Stomach (tissue), 9 donors: Measurements from ENCODE around the gene CD59. TPM values are rescaled to one million over a fixed set of nuclear protein-coding genes. Genes with fewer than 3 reads are reported as not detected.

ENCODE experiments used
- DNase-seq, 2 donors: peaks; one replicate each; pipeline versions ENCODE4 v3.0.0 to v3.0.0-alpha.2; 2013 to 2019
- H3K27ac ChIP-seq, 5 donors: fragments of 200-600 bp in 4 of 5; sonication (generic) in 4 of 5; one replicate each; pipeline ENCODE4 v1.5.1; 2013 to 2019; ENCODE audit warnings: mild to moderate bottlenecking in 1 of 5, moderate library complexity in 1 of 5
- H3K27me3 ChIP-seq, 3 donors: fragments of 200-600 bp; sonication (generic); one replicate each; pipeline ENCODE4 v1.5.1; 2017 to 2019; ENCODE audit warnings: mixed run types in 1 of 3
- H3K36me3 ChIP-seq, 4 donors: fragments of 200-600 bp; sonication (generic); 1 replicate in 3 of 4; 2 replicates in 1 of 4; pipeline ENCODE4 v1.5.1; 2016 to 2019
- H3K4me1 ChIP-seq, 4 donors: fragments of 200-600 bp; sonication (generic); one replicate each; pipeline ENCODE4 v1.5.1; 2016 to 2019
- H3K4me3 ChIP-seq, 4 donors: fragments of 200-600 bp; sonication (generic) in 3 of 4; one replicate each; pipeline ENCODE4 v1.5.1; 2016 to 2019; ENCODE audit warnings: mild to moderate bottlenecking in 1 of 4
- H3K9me3 ChIP-seq, 4 donors: fragments of 200-600 bp; sonication (generic); one replicate each; pipeline ENCODE4 v1.5.1; 2016 to 2019
- CTCF ChIP-seq, 7 experiments: fragments of 450-650 bp in 4 of 7; fragments of 200-600 bp in 3 of 7; sonication (generic) in 3 of 7; IDR thresholded peaks; one replicate each; pipeline ENCODE4 v1.5.1; 2016 to 2019; ENCODE audit warnings: antibody characterized with exemption in 7 of 7, control low read depth in 2 of 7, mild to moderate bottlenecking in 1 of 7
- EP300 ChIP-seq: sonication (generic); formaldehyde crosslinking; IDR thresholded peaks from one replicate; pipeline ENCODE4 v1.6.1; 2017; ENCODE audit warnings: antibody characterized with exemption
- POLR2A ChIP-seq, 4 donors: fragments of 450-650 bp; IDR thresholded peaks; one replicate each; pipeline ENCODE4 v1.6.1; 2016; ENCODE audit warnings: antibody characterized with exemption in 4 of 4, control low read depth in 2 of 4, mild to moderate bottlenecking in 1 of 4, moderate library complexity in 1 of 4
- POLR2AphosphoS5 ChIP-seq, 3 donors: sonication (generic); formaldehyde crosslinking; IDR thresholded peaks; one replicate each; pipeline ENCODE4 v1.6.1; 2016; ENCODE audit warnings: antibody characterized with exemption in 3 of 3
- WGBS, 5 donors: extraction: QIAGEN DNeasy Blood & Tissue Kit in 3 of 5; methylation state at CpG; one replicate each; pipeline versions ENCODE4 v1.1.5 to v1.1.7; 2013 to 2018; 5-methylcytosine and 5-hydroxymethylcytosine counted together
- intact Hi-C: fragments of 100-400 bp; cut with DNase I; formaldehyde crosslinking; loops from one replicate; pipeline ENCODE4 v1.15.1; 2023; ENCODE audit warnings: low total_unique reads
- polyA plus RNA-seq, 3 donors: library from polyadenylated mRNA; stranded (reverse); fragments of 200-250 nt; gene quantifications; one replicate each; pipeline ENCODE4 v1.2.3, GENCODE V29; 2013
- total RNA-seq, 5 donors: library from RNA; depleted of rRNA; stranded (reverse); fragments of >200 nt; gene quantifications; one replicate each; pipeline versions ENCODE4 v1.1.0 to v1.2.3, GENCODE V29; 2014 to 2016
- donor health status: healthy with polysubstance abuse.
- donor health status: Bipolar disorder and iron deficiency.
- donor health status: healthy.

CD59 gene
- total and polyA plus RNA-seq, 8 donors: 6.4 to 225 (median 138) TPM

DNA sequence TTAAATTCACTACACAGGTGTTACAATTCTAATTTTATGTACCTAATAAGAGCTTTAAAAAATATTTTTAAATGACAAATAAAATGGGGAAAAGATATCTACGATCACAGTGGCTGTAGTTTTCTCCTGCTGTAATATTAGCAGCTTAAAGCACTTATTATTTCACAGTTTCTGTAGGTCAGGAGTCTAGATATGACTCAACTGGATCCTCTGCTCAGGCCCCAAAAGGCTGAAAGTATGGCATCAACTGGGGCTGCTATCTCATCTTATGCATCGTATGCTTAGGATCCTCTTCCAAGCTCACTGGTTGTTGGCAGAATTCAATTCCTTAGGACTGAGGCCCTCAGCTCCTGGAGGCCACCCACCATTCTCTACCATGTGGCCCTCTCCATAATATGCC, 25.2 kb upstream of the CD59 start:
- WGBS, 5 donors: 79 to 94% (median 86%) methylated on average over 2 of the region's 2 CpGs
- Histone ChIP-seq H3K9me3 (no peaks in the 10 kb centered on the region), H3K36me3 (peaks cover 29 to 94% (median 85%) of the 10 kb centered on the region in 4 donors)

GRCh38 chr11:33753304-33753967, 17.2 kb upstream of the CD59 start:
- Histone ChIP-seq H3K4me1 (peaks cover 0 to 9% (median 4%) of the 10 kb centered on the region in 4 donors), H3K9me3 (no peaks in the 10 kb centered on the region), H3K27me3 (no peaks in the 10 kb centered on the region), H3K36me3 (peaks cover 17 to 98% (median 94%) of the 10 kb centered on the region in 4 donors), H3K4me3 (no peak overlapping the region), H3K27ac (no peak overlapping the region)
- TF ChIP-seq CTCF (IDR thresholded peaks at IDR 0.05) (no peak), EP300 (no peak), POLR2A (IDR thresholded peaks at IDR 0.05) (no peak), POLR2AphosphoS5 (IDR thresholded peaks at IDR 0.05) (no peak)
- 39 to 51% (median 46%) methylated on average over 4 of the region's 4 CpGs for WGBS, 5 donors
- no peak for DNase-seq
- intact Hi-C loops: no loop called here

More for the DNA sequence above, 25.2 kb upstream of the CD59 start:
- intact Hi-C loops: no loop called here
- H3K4me3 ChIP-seq: no peak overlapping the region
- TF ChIP-seq POLR2A (IDR thresholded peaks at IDR 0.05): no peak
- TF ChIP-seq EP300: no peak
- DNase-seq: no peak
- no peak overlapping the region for H3K27ac ChIP-seq
- peaks cover 0 to 8% (median 0%) of the 10 kb centered on the region in 4 donors for H3K4me1 ChIP-seq
- H3K27me3 ChIP-seq: no peaks in the 10 kb centered on the region

DNA sequence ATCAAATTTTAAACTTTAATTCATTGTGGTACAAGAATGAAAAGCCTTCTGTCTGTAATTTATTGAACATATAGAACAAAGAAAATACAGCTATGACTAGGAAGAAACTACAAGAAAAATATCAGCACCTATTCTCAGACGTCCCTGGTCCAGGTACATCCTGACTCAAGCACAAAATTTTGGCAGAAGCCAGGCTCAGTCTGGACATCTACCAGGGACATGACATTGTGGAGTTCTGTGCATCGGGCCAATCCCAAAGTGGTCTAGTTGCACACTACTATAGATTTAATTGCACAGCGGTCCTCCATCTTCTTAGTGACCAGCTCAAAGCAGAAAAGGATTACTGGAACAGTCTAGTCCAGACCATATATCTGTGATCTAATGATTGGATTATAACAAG, 15.7 kb upstream of the CD59 start:
- Histone ChIP-seq H3K9me3 (no peaks in the 10 kb centered on the region), H3K27me3 (no peaks in the 10 kb centered on the region), H3K36me3 (peaks cover 11 to 90% (median 83%) of the 10 kb centered on the region in 4 donors), H3K27ac (no peak overlapping the region), H3K4me1 (peaks cover 0 to 23% (median 13%) of the 10 kb centered on the region in 4 donors), H3K4me3 (no peak overlapping the region)
- no peak for DNase-seq
- 81 to 92% (median 86%) methylated on average over 3 of the region's 3 CpGs for WGBS, 5 donors
- no peak for TF ChIP-seq POLR2A (IDR thresholded peaks at IDR 0.05)
- TF ChIP-seq CTCF (IDR thresholded peaks at IDR 0.05): no peak
- intact Hi-C loops: no loop called here

GRCh38 chr11:33747979-33748378, 11.8 kb upstream of the CD59 start:
- TF ChIP-seq POLR2A (IDR thresholded peaks at IDR 0.05) (no peak), CTCF (IDR thresholded peaks at IDR 0.05) (no peak), POLR2AphosphoS5 (IDR thresholded peaks at IDR 0.05) (no peak), EP300 (no peak)
- H3K36me3 ChIP-seq: peaks cover 6 to 70% (median 57%) of the 10 kb centered on the region in 4 donors
- WGBS, 5 donors: 11 to 19% (median 17%) methylated on average over 2 of the region's 2 CpGs

DNA sequence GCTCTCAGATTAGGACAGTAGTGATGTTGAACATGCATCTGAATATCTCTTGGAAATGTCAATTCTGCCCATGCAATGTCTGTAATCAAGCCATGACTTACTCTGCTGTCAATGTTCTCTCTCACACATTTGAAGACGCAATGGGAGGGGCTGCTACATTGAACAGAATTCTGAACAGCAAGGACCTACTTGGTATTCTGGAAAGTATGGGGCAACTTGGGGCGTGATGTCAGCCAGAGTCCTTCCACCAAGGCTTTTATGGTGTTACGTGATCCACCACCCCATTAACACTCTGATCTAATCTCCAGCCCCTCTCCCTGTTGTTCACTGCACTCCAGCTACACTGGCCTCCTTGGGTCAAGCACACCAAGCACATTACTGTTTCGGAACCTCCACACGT, 7.1 kb upstream of the CD59 start:
- H3K27me3 ChIP-seq: no peaks in the 10 kb centered on the region
- 83 to 95% (median 88%) methylated on average over 5 of the region's 5 CpGs for WGBS, 5 donors
- no peak for TF ChIP-seq POLR2A (IDR thresholded peaks at IDR 0.05)
- no peak for TF ChIP-seq EP300
- TF ChIP-seq CTCF (IDR thresholded peaks at IDR 0.05): no peak
- no peak for TF ChIP-seq POLR2AphosphoS5 (IDR thresholded peaks at IDR 0.05)
- peaks cover 0 to 36% (median 17%) of the 10 kb centered on the region in 4 donors for H3K4me1 ChIP-seq
- no peak overlapping the region for H3K4me3 ChIP-seq
- DNase-seq: no peak
- H3K36me3 ChIP-seq: peaks cover 0 to 34% (median 21%) of the 10 kb centered on the region in 4 donors
- H3K9me3 ChIP-seq: no peaks in the 10 kb centered on the region
- peak overlapping the region in 1 of 5 donors; percentile 43 for H3K27ac ChIP-seq
- intact Hi-C loops: loop anchor here (10.0 kb wide), 1 partner anchor 198 kb away; no protein-coding TSS in a partner anchor

More at GRCh38 chr11:33747979-33748378, 11.8 kb upstream of the CD59 start:
- Histone ChIP-seq H3K4me3 (no peak overlapping the region), H3K27me3 (no peaks in the 10 kb centered on the region), H3K4me1 (peaks cover 0 to 40% (median 18%) of the 10 kb centered on the region in 4 donors), H3K9me3 (no peaks in the 10 kb centered on the region), H3K27ac (peak overlapping the region in 1 of 5 donors; percentile 18)
- intact Hi-C loops: loop anchor here (10.0 kb wide), 1 partner anchor 203 kb away; no protein-coding TSS in a partner anchor
- DNase-seq: peak in 1 of 2 donors; percentile 71
